Measurements from ENCODE around the gene EPHA5. TPM values are rescaled to one million over a fixed set of nuclear protein-coding genes. Genes with fewer than 3 reads are reported as not detected.

EPHA5 gene
- total and polyA plus RNA-seq, 2 experiments from 2014 or later, result 0.15 TPM; not detected in 1

DNA sequence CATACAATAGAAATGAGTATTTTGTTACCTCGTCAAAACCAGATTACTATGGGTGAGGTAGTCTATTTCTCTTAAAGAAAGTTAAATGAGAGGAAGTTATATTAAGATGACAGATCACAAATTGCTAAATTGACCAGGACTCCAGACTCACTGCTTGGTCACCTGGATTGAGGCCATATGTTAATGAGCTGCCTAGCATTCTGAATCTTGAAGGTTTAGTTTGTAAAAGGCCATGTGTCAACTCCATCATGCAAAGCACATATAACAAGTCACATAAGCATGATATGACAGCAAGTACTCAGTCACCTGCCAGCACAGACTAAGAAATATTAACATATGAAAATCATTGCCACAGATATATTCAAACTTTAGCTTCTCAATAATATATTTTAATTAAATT lies 72.6 kb downstream of the EPHA5 start:
- Histone ChIP-seq H3K27ac (no peak overlapping the region), H3K9me3 (ENCODE audit: low read depth) (no peaks in the 10 kb centered on the region), H3K36me3 (no peaks in the 10 kb centered on the region), H3K27me3 (no peaks in the 10 kb centered on the region), H3K4me3 (no peak overlapping the region), H3K4me1 (ENCODE audit: low read depth) (no peaks in the 10 kb centered on the region)
- TF ChIP-seq, protein P1, sequence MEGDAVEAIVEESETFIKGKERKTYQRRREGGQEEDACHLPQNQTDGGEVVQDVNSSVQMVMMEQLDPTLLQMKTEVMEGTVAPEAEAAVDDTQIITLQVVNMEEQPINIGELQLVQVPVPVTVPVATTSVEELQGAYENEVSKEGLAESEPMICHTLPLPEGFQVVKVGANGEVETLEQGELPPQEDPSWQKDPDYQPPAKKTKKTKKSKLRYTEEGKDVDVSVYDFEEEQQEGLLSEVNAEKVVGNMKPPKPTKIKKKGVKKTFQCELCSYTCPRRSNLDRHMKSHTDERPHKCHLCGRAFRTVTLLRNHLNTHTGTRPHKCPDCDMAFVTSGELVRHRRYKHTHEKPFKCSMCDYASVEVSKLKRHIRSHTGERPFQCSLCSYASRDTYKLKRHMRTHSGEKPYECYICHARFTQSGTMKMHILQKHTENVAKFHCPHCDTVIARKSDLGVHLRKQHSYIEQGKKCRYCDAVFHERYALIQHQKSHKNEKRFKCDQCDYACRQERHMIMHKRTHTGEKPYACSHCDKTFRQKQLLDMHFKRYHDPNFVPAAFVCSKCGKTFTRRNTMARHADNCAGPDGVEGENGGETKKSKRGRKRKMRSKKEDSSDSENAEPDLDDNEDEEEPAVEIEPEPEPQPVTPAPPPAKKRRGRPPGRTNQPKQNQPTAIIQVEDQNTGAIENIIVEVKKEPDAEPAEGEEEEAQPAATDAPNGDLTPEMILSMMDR (IDR thresholded peaks at IDR 0.05; ENCODE audit: low read depth, low read length), result no peak
- DNase-seq (ENCODE audit: low read depth in 1 of 2, low spot score in 1 of 2), result no peak

DNA sequence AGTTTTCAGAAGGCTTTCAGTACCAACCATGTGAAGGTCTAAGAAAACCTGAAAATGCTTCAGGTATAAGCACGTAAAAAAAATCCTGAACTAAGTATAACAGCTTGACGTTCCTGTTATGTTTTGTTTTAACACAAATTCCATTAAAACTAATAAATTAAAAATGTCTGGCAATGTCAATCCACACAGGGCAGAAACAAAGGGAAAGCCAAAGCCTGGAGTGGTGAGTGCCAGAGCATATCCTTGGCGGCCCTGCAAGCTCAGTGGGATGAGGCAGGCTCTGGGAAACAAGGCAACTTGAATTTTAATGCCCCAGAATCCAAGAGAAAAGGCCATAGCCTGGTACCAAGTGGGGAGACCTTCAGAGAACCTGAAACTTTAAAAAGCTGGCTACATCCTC lies 78.2 kb downstream of the EPHA5 start:
- Histone ChIP-seq H3K27me3 (no peaks in the 10 kb centered on the region), H3K27ac (no peak overlapping the region), H3K36me3 (no peaks in the 10 kb centered on the region), H3K4me1 (ENCODE audit: low read depth) (no peaks in the 10 kb centered on the region), H3K4me3 (no peak overlapping the region), H3K9me3 (ENCODE audit: low read depth) (no peaks in the 10 kb centered on the region)
- DNase-seq (ENCODE audit: low read depth in 1 of 2, low spot score in 1 of 2), result no peak
- TF ChIP-seq, protein P1 (IDR thresholded peaks at IDR 0.05; ENCODE audit: low read depth, low read length), result no peak

DNA sequence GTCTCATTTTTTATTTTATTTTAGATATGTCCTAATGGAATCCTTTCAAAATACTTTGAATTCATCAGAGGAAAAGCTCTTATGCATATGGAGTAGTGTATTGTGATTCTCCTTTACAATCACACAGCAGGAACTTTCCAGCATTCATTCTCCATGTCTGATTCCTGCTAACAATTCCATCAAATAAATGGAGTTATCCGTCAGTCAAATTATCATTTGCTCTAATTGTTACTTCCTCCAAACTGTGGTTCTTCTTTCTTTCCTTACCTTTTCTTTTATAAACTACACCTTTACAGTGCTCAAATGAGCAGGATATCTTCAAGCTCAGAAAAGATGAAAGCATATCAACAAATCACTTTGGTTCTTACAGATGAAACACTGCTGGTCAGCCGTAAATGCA lies 80.4 kb downstream of the EPHA5 start:
- no peaks in the 10 kb centered on the region for H3K4me1 ChIP-seq (ENCODE audit: low read depth)
- H3K9me3 ChIP-seq (ENCODE audit: low read depth), result no peaks in the 10 kb centered on the region
- H3K27ac ChIP-seq, result no peak overlapping the region
- DNase-seq (ENCODE audit: low read depth in 1 of 2, low spot score in 1 of 2), result no peak
- no peaks in the 10 kb centered on the region for H3K27me3 ChIP-seq
- H3K4me3 ChIP-seq, result no peak overlapping the region
- no peaks in the 10 kb centered on the region for H3K36me3 ChIP-seq
- TF ChIP-seq, protein P1 (IDR thresholded peaks at IDR 0.05; ENCODE audit: low read depth, low read length), result no peak

DNA sequence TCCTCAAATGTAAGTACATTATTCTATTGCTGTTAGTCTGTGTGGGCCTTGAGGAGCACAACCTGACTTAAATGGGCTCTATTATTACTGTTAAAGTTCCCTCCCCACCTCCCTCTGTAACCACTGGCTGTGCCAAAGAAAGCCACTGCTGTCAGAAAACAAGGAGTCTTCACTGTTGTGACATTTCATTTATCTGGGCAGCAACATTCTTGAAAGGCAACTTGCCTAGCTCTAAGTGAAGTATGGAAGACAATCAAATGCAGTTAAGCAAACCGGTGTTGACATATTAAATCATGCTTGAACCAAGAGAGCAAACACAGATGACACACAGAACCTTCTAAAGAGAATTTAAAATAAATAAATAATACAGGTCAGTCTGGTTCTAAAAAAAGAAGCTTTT lies 81.0 kb downstream of the EPHA5 start:
- Histone ChIP-seq H3K27me3 (no peaks in the 10 kb centered on the region), H3K27ac (no peak overlapping the region), H3K36me3 (no peaks in the 10 kb centered on the region), H3K4me3 (no peak overlapping the region), H3K4me1 (ENCODE audit: low read depth) (no peaks in the 10 kb centered on the region), H3K9me3 (ENCODE audit: low read depth) (no peaks in the 10 kb centered on the region)
- TF ChIP-seq, protein P1 (IDR thresholded peaks at IDR 0.05; ENCODE audit: low read depth, low read length), result no peak
- DNase-seq (ENCODE audit: low read depth in 1 of 2, low spot score in 1 of 2), result no peak

DNA sequence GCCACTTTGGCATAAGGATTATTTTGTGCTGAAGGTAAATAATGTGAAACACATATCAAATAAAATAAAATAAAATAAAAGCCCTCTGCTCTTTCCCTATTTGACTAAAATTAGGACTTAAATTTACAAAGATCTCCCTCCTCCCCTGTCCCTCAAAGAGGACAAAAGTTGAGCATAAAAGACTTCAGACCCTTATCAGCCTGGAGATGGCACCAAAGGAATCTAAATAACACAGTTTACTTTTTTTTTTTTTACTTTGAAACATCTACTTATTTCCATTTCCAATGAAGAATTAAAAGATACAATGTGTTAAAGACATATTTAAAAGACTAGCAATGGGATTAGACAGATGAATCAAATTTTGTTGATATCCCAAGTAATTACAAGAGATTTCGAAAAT lies 89.7 kb downstream of the EPHA5 start:
- no peak overlapping the region for H3K27ac ChIP-seq

More for the DNA sequence above, 89.7 kb downstream of the EPHA5 start:
- Histone ChIP-seq H3K4me1 (ENCODE audit: low read depth) (no peaks in the 10 kb centered on the region), H3K4me3 (no peak overlapping the region), H3K27me3 (no peaks in the 10 kb centered on the region), H3K9me3 (ENCODE audit: low read depth) (no peaks in the 10 kb centered on the region), H3K36me3 (no peaks in the 10 kb centered on the region)
- TF ChIP-seq, protein P1 (IDR thresholded peaks at IDR 0.05; ENCODE audit: low read depth, low read length), result peak; percentile 7
- peak in 1 of 2 donors; percentile 16 for DNase-seq (ENCODE audit: low read depth in 1 of 2, low spot score in 1 of 2)
